SU-DHL-6 (cell line): ENCODE results near the gene CYP21A2.
"Not testable (repeated sequence)": the region's sequence is repeated elsewhere in the genome, so short reads cannot be mapped to it uniquely, and the experiment has no call there.

Source experiments
- H2AFZ ChIP-seq: fragments of 200-600 bp; sonication (generic); 2 replicates; pipeline ENCODE4 v1.6.1; 2014; ENCODE audit warnings: low read depth, mild to moderate bottlenecking, moderate library complexity, mixed read lengths, antibody characterized with exemption, low read length; ENCODE audit not compliant: severe bottlenecking
- H3F3A ChIP-seq: fragments of 200-600 bp; shearing (Covaris generic); 2 replicates; pipeline ENCODE4 v1.6.0; 2016; ENCODE audit warnings: antibody characterized with exemption, mild to moderate bottlenecking; ENCODE audit not compliant: insufficient read depth
- H3K27ac ChIP-seq: fragments of 200-600 bp; sonication (generic); 2 replicates; pipeline ENCODE4 v1.5.1; 2016; ENCODE audit warnings: low read depth, mild to moderate bottlenecking, low read length, moderate library complexity, mixed read lengths
- H3K27me3 ChIP-seq: fragments of 200-600 bp; sonication (generic), shearing (Covaris generic); 2 replicates; pipeline ENCODE4 v1.6.0; 2014; ENCODE audit warnings: mild to moderate bottlenecking, low read length
- H3K36me3 ChIP-seq: fragments of 200-600 bp; sonication (generic); 2 replicates; pipeline ENCODE4 v1.6.1; 2014; ENCODE audit warnings: mild to moderate bottlenecking, low read length, mixed read lengths
- H3K4me2 ChIP-seq: fragments of 300-600, 200-600 bp; shearing (Covaris generic), sonication (generic); 2 replicates; pipeline ENCODE4 v1.6.0; 2014; ENCODE audit warnings: low read length, low read depth, mild to moderate bottlenecking; ENCODE audit not compliant: poor library complexity, severe bottlenecking
- H3K4me3 ChIP-seq: fragments of 200-600 bp; sonication (generic); 2 replicates; pipeline ENCODE4 v1.5.1; 2014; ENCODE audit warnings: antibody characterized with exemption, low read length, mild to moderate bottlenecking, mixed read lengths; ENCODE audit not compliant: insufficient read depth, poor library complexity, severe bottlenecking
- H3K79me2 ChIP-seq: fragments of 200-600 bp; sonication (generic); 2 replicates; pipeline ENCODE4 v1.6.1; 2014; ENCODE audit warnings: mild to moderate bottlenecking, low read length, moderate library complexity; ENCODE audit not compliant: insufficient read depth
- H3K9ac ChIP-seq: fragments of 200-600 bp; sonication (generic); 2 replicates; pipeline ENCODE4 v1.7.0; 2014; ENCODE audit warnings: mild to moderate bottlenecking, low read length
- H3K9me2 ChIP-seq: fragments of 200-600 bp; sonication (generic); replicated peaks from 2 replicates; pipeline ENCODE4 v1.6.1; 2014; ENCODE audit warnings: low read length; ENCODE audit not compliant: insufficient read depth
- H3K9me3 ChIP-seq: fragments of 200-600 bp; sonication (generic); 2 replicates; pipeline ENCODE4 v1.6.1; 2014; ENCODE audit warnings: low read length, mixed read lengths; ENCODE audit not compliant: insufficient read depth
- H4K20me1 ChIP-seq: fragments of 200-600 bp; sonication (generic); 2 replicates; pipeline ENCODE4 v1.6.1; 2014; ENCODE audit warnings: low read depth, mild to moderate bottlenecking, antibody characterized with exemption, low read length, moderate library complexity, mixed read lengths
- EZH2phosphoT487 ChIP-seq: fragments of 200-600 bp; sonication (generic), shearing (Covaris generic); conservative IDR thresholded peaks from 2 replicates; pipeline ENCODE4 v1.6.1; 2018; ENCODE audit warnings: mild to moderate bottlenecking, antibody characterized with exemption, low read length, moderate library complexity, mixed read lengths
- TF ChIP-seq, protein P1 (sequence below): fragments of 200-600 bp; sonication (generic); IDR thresholded peaks from one replicate; pipeline ENCODE4 v1.5.1; 2017; ENCODE audit warnings: antibody characterized with exemption, mild to moderate bottlenecking, low read length, moderate library complexity; ENCODE audit not compliant: insufficient read depth, poor library complexity, severe bottlenecking

The CYP21A2 gene

DNA sequence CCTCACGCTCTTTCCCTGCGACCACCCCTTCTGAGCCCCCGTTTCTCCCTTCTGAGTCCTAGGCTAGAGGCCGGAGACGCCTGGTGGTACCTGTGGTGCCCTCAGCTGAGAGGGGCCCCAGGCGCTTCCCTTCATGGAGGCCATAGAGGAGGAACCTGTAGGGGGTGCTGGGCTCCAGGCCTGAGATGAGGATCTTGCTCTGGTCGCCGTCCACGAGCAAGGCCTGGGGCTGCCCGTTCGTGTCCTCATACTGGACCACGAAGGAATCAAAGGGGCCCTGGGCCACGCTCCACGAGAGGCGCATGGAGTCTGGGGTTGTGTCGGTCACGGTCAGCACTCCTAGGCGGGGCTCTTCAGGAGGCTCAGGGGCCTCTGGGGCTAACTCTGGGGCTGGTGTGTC is 6.7 kb downstream of the CYP21A2 start:
- H3K27me3 ChIP-seq, H3K9me2 ChIP-seq, H4K20me1 ChIP-seq, H3K9me3 ChIP-seq, H3K9ac ChIP-seq, H3K4me2 ChIP-seq, H3K27ac ChIP-seq, H3K79me2 ChIP-seq, H3K4me3 ChIP-seq, H3K36me3 ChIP-seq, H3F3A ChIP-seq, H2AFZ ChIP-seq: not testable (repeated sequence)

DNA sequence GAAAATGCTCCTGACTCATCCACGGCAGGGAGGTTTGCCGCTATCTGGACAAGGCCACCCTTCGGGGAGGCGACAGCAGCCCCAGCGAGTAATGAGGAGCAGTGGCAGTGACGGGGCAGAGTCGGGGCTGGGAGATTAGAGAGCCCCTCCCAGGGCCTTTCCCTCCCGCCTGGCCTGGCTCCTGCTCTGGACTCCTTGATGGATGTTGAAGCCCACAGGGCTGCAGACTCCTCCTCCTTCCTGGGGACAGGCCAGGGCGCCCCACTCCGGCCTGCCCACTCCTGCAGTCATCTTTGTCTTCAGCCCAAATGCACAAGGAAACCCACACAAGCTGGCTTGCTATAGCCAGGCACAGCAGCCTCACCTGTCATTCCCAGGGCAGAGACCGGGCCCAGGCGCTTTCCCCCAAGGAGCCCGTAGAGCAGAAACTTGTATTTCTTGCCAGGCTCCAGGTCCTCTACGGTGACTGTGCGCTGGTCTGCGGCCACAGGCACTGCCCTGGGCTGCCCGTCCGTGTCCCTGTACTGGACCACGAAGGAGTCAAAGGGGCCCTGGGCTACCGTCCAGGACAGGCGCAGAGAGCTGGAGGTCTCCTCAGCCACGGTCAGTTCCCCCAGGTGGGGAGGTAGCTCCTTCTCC is 7.7 kb downstream of the CYP21A2 start:
- no peaks in the 10 kb centered on the region for H3K9me3 ChIP-seq
- no peak overlapping the region for H3K27ac ChIP-seq
- no peak overlapping the region for H3K9ac ChIP-seq
- no peak for TF ChIP-seq EZH2phosphoT487
- TF ChIP-seq, protein P1, sequence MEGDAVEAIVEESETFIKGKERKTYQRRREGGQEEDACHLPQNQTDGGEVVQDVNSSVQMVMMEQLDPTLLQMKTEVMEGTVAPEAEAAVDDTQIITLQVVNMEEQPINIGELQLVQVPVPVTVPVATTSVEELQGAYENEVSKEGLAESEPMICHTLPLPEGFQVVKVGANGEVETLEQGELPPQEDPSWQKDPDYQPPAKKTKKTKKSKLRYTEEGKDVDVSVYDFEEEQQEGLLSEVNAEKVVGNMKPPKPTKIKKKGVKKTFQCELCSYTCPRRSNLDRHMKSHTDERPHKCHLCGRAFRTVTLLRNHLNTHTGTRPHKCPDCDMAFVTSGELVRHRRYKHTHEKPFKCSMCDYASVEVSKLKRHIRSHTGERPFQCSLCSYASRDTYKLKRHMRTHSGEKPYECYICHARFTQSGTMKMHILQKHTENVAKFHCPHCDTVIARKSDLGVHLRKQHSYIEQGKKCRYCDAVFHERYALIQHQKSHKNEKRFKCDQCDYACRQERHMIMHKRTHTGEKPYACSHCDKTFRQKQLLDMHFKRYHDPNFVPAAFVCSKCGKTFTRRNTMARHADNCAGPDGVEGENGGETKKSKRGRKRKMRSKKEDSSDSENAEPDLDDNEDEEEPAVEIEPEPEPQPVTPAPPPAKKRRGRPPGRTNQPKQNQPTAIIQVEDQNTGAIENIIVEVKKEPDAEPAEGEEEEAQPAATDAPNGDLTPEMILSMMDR: no peak
- no peaks in the 10 kb centered on the region for H3K27me3 ChIP-seq
- no peaks in the 10 kb centered on the region for H3K36me3 ChIP-seq
- no peak overlapping the region for H3K4me3 ChIP-seq
- H4K20me1 ChIP-seq: no peaks in the 10 kb centered on the region
- H3K9me2 ChIP-seq: no peaks in the 10 kb centered on the region
- H3F3A ChIP-seq: no peaks in the 10 kb centered on the region
- H3K4me2 ChIP-seq: no peak overlapping the region
- H2AFZ ChIP-seq: no peak overlapping the region
- H3K79me2 ChIP-seq: no peaks in the 10 kb centered on the region

DNA sequence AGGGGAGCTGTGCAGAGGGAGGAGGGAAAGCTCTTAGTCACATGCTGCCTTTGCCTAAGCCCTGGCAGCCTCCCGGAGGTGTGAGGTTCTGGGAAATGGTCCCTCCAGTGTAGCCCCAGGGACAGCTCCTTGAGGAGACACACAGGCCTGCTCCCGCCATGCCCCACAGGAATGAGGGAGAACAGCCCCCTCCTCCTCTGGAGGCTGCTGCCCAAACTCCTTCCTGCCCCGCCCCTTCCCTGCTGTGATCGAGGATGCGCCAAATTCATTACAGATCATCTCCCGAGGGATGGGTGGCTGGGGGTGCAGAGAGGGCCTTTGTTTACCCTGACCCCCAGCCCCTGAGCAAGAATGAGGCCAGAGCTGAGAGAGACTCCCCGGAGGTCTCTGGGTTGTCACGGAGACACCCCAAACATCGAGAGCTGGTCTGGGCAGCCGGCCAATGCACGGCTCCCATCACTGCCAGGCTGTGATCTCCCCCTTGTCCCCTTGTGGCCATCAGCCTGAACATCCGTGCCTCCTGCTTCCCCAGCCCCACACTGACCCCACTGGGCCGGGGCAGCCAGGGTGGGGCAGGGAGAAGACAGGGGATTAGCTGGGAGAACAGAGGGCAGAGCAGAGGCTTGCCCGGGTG is 8.4 kb downstream of the CYP21A2 start:
- TF ChIP-seq EZH2phosphoT487: no peak
- TF ChIP-seq, protein P1: no peak
- no peaks in the 10 kb centered on the region for H3K9me3 ChIP-seq
- H2AFZ ChIP-seq: no peak overlapping the region
- H3K27me3 ChIP-seq: no peaks in the 10 kb centered on the region
- no peak overlapping the region for H3K4me3 ChIP-seq
- no peaks in the 10 kb centered on the region for H3K9me2 ChIP-seq
- H3K9ac ChIP-seq: no peak overlapping the region
- no peaks in the 10 kb centered on the region for H3K36me3 ChIP-seq
- no peaks in the 10 kb centered on the region for H4K20me1 ChIP-seq
- no peak overlapping the region for H3K4me2 ChIP-seq
- H3K27ac ChIP-seq: no peak overlapping the region
- H3F3A ChIP-seq: no peaks in the 10 kb centered on the region
- no peaks in the 10 kb centered on the region for H3K79me2 ChIP-seq

DNA sequence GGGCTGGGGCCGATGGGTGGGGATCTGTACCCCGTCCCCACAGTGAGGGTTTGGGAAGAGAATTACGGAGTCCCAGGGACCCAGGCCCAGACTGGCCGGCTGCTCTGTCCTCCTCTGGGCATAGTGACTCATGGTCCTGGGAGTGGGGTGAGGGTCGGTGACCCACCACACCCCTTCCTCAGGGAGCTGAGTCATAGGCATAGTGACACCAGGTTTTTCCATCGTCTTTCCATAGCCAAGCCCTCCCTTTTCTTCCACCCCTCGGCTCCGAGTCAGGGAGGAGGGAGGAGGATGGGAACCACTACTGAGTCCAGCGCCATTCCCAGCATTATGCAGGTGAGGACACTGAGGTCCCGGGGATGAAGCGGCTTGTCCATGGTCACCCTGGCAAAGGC is 8.9 kb downstream of the CYP21A2 start:
- Histone ChIP-seq H3K4me3 (no peak overlapping the region), H3K9me2 (no peaks in the 10 kb centered on the region), H3K79me2 (no peaks in the 10 kb centered on the region), H2AFZ (no peak overlapping the region), H3K27me3 (no peaks in the 10 kb centered on the region), H3K36me3 (no peaks in the 10 kb centered on the region), H3F3A (no peaks in the 10 kb centered on the region), H4K20me1 (no peaks in the 10 kb centered on the region), H3K27ac (no peak overlapping the region), H3K4me2 (no peak overlapping the region), H3K9ac (no peak overlapping the region), H3K9me3 (no peaks in the 10 kb centered on the region)
- TF ChIP-seq, protein P1: no peak
- no peak for TF ChIP-seq EZH2phosphoT487
